AG20443 (cell line): Measurements from ENCODE around the gene INPP5D.
A peak's percentile ranks its signal among the peaks of the same experiment; 100 is the strongest.
"Not testable (repeated sequence)": the region's sequence is repeated elsewhere in the genome, so short reads cannot be mapped to it uniquely, and the experiment has no call there.

Source experiments
- DNase-seq: peaks from one replicate; pipeline ENCODE4 v3.0.0; 2012; ENCODE audit warnings: low spot score, mixed read lengths

INPP5D gene

GRCh38 chr2:233116946-233117345 lies 56.8 kb downstream of the INPP5D start:
- DNase-seq = no peak

- DNase-seq = no peak
These were observed 57.2 kb downstream of the INPP5D start for GRCh38 chr2:233117351-233117750.

GRCh38 chr2:233117811-233118647 lies 57.9 kb downstream of the INPP5D start:
- DNase-seq = peak; percentile 3

GRCh38 chr2:233118648-233119000 lies 58.5 kb downstream of the INPP5D start:
- no peak for DNase-seq

- no peak for DNase-seq
These were observed 59.0 kb downstream of the INPP5D start for GRCh38 chr2:233119123-233119522.

GRCh38 chr2:233119806-233120205 lies 59.7 kb downstream of the INPP5D start:
- no peak for DNase-seq

- DNase-seq = no peak
These were observed 60.3 kb downstream of the INPP5D start for GRCh38 chr2:233120459-233120858.

- no peak for DNase-seq
These were observed 61.7 kb downstream of the INPP5D start for GRCh38 chr2:233121856-233122255.

- no peak for DNase-seq
These were observed 62.4 kb downstream of the INPP5D start for GRCh38 chr2:233122541-233122940.

GRCh38 chr2:233123576-233123975 lies 63.4 kb downstream of the INPP5D start:
- DNase-seq = not testable (repeated sequence)

GRCh38 chr2:233124421-233125080 lies 64.4 kb downstream of the INPP5D start:
- no peak for DNase-seq

GRCh38 chr2:233125455-233126065 lies 65.4 kb downstream of the INPP5D start:
- DNase-seq = no peak

- DNase-seq = no peak
These were observed 69.3 kb downstream of the INPP5D start for GRCh38 chr2:233129351-233129978.

- DNase-seq = no peak
These were observed 69.9 kb downstream of the INPP5D start for GRCh38 chr2:233130024-233130423.

GRCh38 chr2:233130481-233131020 lies 70.4 kb downstream of the INPP5D start:
- no peak for DNase-seq

- no peak for DNase-seq
These were observed 72.0 kb downstream of the INPP5D start for GRCh38 chr2:233131936-233132720.

- no peak for DNase-seq
These were observed 73.1 kb downstream of the INPP5D start for GRCh38 chr2:233133239-233133638.

GRCh38 chr2:233135421-233135820 lies 75.3 kb downstream of the INPP5D start:
- DNase-seq = no peak

- DNase-seq = no peak
These were observed 76.9 kb downstream of the INPP5D start for GRCh38 chr2:233137040-233137439.

- DNase-seq = no peak
These were observed 80.0 kb downstream of the INPP5D start for GRCh38 chr2:233140077-233140585.

- DNase-seq = no peak
These were observed 80.8 kb downstream of the INPP5D start for GRCh38 chr2:233140978-233141377.
